HFF-Myc (cell line): ENCODE data around the gene GABPB2.
A peak's percentile ranks its signal among the peaks of the same experiment; 100 is the strongest.

Experiments used
- DNase-seq: peaks from one replicate; pipeline ENCODE4 v3.0.0-alpha.2; 2011; ENCODE audit warnings: low read depth; ENCODE audit errors: extremely low read depth
- H3K4me3 ChIP-seq: replicated peaks from 2 replicates; pipeline ENCODE4 v1.5.1; 2011; ENCODE audit warnings: low read depth, mild to moderate bottlenecking, control low read depth, low read length
- TF ChIP-seq, protein P1 (sequence below): IDR thresholded peaks from 2 replicates; pipeline ENCODE4 v1.5.1; 2012; ENCODE audit warnings: mild to moderate bottlenecking, low read depth, low read length, control low read depth; ENCODE audit errors: missing control alignments

Gene GABPB2

DNA sequence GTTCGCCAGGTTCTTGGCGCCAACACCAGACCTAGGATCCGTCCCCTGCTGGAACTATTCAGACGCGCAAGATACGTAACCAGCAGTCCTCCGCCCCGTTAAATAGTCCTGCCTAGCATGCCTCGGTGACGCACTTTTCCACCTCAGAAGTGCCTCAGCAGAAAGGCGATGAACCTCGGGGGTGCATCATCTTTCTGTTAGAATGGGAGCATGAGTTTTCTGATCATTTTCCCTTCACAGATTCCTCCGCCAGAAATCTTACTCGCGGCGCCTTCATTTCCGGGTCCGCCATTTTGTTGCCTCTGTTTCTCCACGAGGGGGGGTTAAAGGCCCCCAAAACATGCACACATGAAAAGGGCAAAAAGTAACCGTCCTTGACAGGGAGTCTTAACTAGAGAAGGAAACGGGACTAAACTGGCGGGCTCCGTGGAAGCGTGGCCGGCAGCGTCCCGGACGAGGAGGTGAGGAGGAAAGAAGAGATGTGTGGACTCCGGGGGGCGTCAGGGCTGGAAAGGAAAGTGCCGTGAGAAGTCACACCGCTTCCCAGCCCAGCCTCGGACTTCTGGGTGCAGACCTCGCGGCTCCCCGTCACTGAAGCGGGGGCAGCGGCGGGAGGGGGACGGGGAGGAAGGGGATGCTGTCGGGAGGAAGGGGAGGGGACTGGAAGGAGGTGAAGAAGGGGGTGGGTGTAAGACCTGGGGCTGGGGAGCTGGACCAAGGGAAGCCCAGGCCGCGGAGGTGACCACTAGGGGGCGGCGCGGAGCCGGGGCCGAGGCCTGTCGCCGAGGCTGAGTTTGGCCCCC lies at the start of gene GABPB2:
TSS of gene GABPB2 (plus strand) at position 288 of the 803 bp plus-strand sequence. CDS start 17,429 bp downstream, outside the sequence.
- peak; percentile 88 for DNase-seq
- TF ChIP-seq, protein P1, sequence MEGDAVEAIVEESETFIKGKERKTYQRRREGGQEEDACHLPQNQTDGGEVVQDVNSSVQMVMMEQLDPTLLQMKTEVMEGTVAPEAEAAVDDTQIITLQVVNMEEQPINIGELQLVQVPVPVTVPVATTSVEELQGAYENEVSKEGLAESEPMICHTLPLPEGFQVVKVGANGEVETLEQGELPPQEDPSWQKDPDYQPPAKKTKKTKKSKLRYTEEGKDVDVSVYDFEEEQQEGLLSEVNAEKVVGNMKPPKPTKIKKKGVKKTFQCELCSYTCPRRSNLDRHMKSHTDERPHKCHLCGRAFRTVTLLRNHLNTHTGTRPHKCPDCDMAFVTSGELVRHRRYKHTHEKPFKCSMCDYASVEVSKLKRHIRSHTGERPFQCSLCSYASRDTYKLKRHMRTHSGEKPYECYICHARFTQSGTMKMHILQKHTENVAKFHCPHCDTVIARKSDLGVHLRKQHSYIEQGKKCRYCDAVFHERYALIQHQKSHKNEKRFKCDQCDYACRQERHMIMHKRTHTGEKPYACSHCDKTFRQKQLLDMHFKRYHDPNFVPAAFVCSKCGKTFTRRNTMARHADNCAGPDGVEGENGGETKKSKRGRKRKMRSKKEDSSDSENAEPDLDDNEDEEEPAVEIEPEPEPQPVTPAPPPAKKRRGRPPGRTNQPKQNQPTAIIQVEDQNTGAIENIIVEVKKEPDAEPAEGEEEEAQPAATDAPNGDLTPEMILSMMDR: peak; percentile 88

DNA sequence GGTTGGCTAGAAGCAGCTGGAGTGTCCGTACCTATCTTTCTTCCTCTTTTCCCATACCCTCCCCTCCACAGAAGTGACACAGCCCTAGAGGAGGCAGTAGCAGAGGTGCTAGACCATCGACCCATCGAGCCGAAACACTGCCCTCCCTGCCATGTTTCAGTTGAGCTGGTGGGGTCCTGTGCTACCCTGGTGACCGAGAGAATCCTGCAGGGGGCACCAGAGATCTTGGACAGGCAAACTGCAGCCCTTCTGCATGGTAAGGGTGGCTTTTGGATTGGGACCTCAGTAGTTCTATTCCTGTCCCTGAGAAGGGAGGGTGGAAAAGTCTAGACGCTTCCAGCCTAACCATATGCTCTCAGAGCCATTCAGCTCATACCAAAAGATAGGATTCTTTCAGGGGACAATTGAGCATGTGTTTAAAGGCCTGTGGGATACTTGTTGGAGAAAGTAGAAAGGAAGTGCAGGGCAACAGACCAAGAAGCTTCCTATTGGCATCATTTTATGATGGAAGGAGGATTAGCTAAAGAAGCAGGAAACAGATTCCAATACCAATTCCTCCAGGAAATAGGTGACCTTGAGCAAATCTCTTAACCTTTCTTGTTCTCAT lies 45.9 kb upstream of the GABPB2 start:
- DNase-seq: no peak
- TF ChIP-seq, protein P1: peak; percentile 77
- H3K4me3 ChIP-seq: no peak overlapping the region

More for the DNA sequence above, at the start of gene GABPB2:
- peak within 1 kb of the TSS; percentile 81 for H3K4me3 ChIP-seq

DNA sequence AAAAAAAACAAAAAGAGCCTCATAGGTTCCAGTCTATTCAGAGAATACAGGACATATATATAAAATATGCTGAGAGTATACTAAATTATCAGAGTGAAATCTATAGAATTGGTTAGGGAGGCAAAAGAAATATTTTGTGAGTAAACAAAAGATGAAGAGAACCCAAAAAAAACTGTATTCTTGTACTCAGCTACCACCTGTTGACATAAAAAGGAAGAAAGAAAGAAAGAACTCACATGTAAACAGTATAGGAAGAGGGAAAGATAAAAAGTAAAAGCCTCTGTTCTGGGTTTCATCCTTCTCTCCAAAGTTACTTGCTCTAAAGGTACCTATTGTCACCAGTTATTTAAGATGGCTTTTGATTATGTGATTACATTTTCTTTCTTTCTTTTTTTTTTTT lies 44.1 kb upstream of the GABPB2 start:
- H3K4me3 ChIP-seq: no peak overlapping the region
- DNase-seq: no peak
- TF ChIP-seq, protein P1: no peak

DNA sequence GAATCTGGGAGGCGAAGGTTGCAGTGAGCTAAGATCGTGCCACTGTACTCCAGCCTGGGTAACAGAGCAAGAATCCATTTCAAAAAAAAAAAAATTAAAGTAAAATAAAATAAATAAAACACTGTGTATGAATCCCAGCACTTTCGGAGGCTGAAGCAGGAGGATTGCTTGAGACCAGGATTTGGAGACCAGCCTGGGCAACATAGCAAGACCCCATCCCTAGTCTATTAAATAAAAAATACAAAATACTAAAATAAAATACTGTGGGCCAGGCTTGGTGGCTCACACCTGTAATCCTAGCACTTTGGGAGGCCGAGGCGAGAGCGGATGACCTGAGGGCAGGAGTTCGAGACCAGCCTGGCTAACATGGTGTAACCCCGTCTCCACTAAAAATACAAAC lies 38.4 kb upstream of the GABPB2 start:
- no peak overlapping the region for H3K4me3 ChIP-seq
- DNase-seq: no peak
- TF ChIP-seq, protein P1: no peak

DNA sequence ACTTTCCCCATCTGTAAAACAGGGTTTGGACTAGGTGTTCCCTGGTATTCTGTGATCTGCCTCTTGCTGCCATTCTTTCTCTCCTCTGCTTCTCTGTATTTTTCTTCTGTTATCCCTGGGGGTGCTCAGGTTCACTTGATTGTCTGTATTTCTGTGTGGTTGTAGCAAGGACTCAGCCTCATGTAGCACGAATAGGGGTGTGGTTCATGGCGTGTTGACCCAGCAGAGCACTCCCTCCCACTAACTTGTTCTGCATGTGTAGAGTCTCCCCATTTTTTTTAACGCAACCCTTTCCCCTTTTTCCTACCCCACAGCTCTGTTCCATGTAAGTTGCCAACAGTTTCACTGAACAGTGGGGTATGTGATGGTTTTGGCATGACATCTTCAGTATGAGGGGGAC lies 35.4 kb upstream of the GABPB2 start:
- TF ChIP-seq, protein P1: no peak
- no peak overlapping the region for H3K4me3 ChIP-seq
- no peak for DNase-seq

DNA sequence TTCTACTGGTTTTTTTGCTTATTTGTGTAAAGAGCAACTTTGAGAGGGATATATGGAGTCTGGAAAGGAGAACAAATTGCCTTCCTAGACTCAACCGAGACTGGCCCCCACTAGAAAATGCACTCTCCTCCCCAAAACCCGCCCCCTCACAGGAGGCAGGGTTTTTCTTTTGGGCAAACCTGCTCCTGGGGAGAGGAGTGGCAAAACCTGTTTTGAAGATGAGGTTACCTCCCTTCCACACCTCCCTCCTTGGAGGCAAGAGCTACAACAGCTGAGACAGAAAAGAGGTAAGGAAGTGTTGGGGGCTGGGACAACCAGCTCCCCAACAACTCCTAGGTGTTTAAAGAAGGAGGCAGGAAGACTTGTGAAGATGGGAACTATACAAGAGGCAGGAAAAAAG lies 34.2 kb upstream of the GABPB2 start, which contains the start of gene BNIPL:
TSS of gene BNIPL (plus strand) at position 231 of the 400 bp plus-strand sequence. CDS start at position 371, 140 bp downstream.
- no peak for DNase-seq
- TF ChIP-seq, protein P1: no peak
- no peak within 1 kb of the TSS for H3K4me3 ChIP-seq
